ENCODE results near the gene PGM1. TPM values are rescaled to one million over a fixed set of nuclear protein-coding genes. Genes with fewer than 3 reads are reported as not detected.

PGM1 gene
- total and polyA plus RNA-seq, 10 donors = 4.5 to 37.4 (median 24.1) TPM

DNA sequence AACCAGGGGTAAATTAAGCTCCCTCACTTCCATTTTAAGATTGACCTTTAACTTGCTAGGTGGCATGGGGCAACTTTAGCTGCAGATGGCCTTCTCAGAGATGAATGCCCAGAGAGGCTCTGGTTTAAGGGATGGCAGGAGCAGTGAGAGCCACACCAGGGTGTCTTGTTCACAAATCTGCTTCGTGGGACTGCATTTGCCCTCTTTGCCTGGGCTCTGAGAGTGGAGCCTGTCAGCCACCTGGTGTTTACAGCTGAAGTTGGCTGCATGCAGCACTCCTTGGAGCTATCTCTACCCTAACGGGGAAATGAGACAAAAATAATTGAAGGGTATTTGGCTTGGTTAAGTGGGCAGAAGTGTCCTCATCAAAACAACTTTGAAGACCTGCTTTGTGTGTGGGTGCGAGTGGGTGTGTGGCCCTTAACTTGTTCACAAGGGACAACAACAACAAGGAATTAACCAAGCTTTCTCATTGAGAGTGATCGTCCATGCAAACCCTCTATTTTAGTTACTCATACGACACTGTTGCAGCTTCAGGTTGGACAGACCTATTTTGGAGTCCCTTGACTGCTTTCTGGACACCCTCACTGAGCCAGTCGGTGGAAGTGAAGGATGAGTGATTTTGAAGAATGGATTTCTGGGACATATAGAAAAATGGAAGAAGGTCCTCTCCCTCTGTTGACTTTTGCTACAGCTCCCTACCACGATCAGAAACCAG lies 29.8 kb downstream of the PGM1 start:
- WGBS, 5 donors = 76 to 87% (median 82%) methylated on average over 7 of the region's 7 CpGs
- Histone ChIP-seq H3K27ac (no peak overlapping the region), H3K4me3 (no peak overlapping the region), H3K27me3 (replicated peaks in 1 of 7) (no peaks in the 10 kb centered on the region), H3K36me3 (peaks cover 0 to 5% (median 0%) of the 10 kb centered on the region in 6 donors), H3K4me1 (peaks cover 0 to 16% (median 8%) of the 10 kb centered on the region in 6 donors), H3K9me3 (no peaks in the 10 kb centered on the region)
- intact Hi-C loops (cut with DNase I; ENCODE audit: low total_unique reads) = no loop called here
- no peak for DNase-seq
- TF ChIP-seq POLR2A (IDR thresholded peaks at IDR 0.05) (no peak), POLR2AphosphoS5 (IDR thresholded peaks at IDR 0.05) (no peak)
- TF ChIP-seq, protein P1, sequence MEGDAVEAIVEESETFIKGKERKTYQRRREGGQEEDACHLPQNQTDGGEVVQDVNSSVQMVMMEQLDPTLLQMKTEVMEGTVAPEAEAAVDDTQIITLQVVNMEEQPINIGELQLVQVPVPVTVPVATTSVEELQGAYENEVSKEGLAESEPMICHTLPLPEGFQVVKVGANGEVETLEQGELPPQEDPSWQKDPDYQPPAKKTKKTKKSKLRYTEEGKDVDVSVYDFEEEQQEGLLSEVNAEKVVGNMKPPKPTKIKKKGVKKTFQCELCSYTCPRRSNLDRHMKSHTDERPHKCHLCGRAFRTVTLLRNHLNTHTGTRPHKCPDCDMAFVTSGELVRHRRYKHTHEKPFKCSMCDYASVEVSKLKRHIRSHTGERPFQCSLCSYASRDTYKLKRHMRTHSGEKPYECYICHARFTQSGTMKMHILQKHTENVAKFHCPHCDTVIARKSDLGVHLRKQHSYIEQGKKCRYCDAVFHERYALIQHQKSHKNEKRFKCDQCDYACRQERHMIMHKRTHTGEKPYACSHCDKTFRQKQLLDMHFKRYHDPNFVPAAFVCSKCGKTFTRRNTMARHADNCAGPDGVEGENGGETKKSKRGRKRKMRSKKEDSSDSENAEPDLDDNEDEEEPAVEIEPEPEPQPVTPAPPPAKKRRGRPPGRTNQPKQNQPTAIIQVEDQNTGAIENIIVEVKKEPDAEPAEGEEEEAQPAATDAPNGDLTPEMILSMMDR (IDR thresholded peaks at IDR 0.05 in 8 of 11, conservative IDR thresholded peaks at IDR 0.05 in 3 of 11) = no peak

DNA sequence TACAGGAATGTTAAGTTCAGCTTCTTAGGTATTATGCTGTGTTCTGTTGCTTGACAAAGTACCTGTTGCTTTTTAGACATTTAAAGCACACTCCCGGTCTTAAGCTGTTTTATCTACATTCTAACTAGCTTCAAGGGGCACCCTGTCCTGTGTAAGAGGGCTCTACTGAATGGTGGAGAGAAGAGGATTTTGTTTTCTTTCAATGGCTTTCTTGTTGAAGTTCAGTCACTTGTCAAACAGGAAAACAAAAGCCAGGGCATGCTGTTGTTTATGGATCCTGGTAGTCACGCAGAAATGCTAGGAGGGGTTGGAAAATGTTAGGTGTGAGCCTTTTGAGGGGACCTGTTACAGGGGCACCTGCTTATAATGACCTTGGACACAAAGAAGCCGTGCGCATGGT lies 30.7 kb downstream of the PGM1 start:
- 94 to 97% (median 95%) methylated on average over 4 of the region's 4 CpGs for WGBS, 5 donors
- Histone ChIP-seq H3K4me3 (no peak overlapping the region), H3K27me3 (replicated peaks in 1 of 7) (no peaks in the 10 kb centered on the region), H3K4me1 (peaks cover 0 to 16% (median 8%) of the 10 kb centered on the region in 6 donors), H3K9me3 (no peaks in the 10 kb centered on the region), H3K36me3 (peaks cover 0 to 5% (median 0%) of the 10 kb centered on the region in 6 donors), H3K27ac (no peak overlapping the region)
- DNase-seq = no peak
- intact Hi-C loops (cut with DNase I; ENCODE audit: low total_unique reads) = no loop called here
- TF ChIP-seq POLR2A (IDR thresholded peaks at IDR 0.05) = no peak
- TF ChIP-seq POLR2AphosphoS5 (IDR thresholded peaks at IDR 0.05) = no peak
- TF ChIP-seq, protein P1 (IDR thresholded peaks at IDR 0.05 in 8 of 11, conservative IDR thresholded peaks at IDR 0.05 in 3 of 11) = no peak

DNA sequence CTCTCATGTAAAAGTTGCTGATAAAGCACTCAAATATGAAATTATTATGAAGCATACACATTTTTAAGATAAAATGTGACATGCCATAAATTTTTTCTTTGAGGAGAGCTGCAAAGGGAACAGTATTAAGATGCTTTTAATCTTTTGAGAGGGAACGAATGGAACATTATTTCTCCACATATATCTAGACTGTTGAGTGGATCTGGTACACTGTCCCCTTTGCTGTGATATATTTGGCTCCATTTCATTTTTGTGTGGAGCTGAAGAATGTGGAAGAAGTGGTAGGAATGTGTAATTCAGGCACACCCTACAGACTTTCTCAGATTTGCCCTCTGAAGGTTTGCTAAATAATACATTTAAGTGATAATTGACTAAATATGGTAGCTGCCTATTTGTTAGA lies 31.7 kb downstream of the PGM1 start:
- Histone ChIP-seq H3K9me3 (no peaks in the 10 kb centered on the region), H3K27me3 (replicated peaks in 1 of 7) (no peaks in the 10 kb centered on the region), H3K27ac (no peak overlapping the region), H3K4me3 (no peak overlapping the region), H3K36me3 (peaks cover 0 to 14% (median 7%) of the 10 kb centered on the region in 6 donors), H3K4me1 (peaks cover 0 to 16% (median 8%) of the 10 kb centered on the region in 6 donors)
- intact Hi-C loops (cut with DNase I; ENCODE audit: low total_unique reads) = no loop called here
- TF ChIP-seq POLR2AphosphoS5 (IDR thresholded peaks at IDR 0.05) (no peak), POLR2A (IDR thresholded peaks at IDR 0.05) (no peak)
- TF ChIP-seq, protein P1 (IDR thresholded peaks at IDR 0.05 in 8 of 11, conservative IDR thresholded peaks at IDR 0.05 in 3 of 11) = no peak
- WGBS, 5 donors = 76 to 88% (median 78%) methylated on average over 1 of the region's 1 CpG
- DNase-seq = no peak

DNA sequence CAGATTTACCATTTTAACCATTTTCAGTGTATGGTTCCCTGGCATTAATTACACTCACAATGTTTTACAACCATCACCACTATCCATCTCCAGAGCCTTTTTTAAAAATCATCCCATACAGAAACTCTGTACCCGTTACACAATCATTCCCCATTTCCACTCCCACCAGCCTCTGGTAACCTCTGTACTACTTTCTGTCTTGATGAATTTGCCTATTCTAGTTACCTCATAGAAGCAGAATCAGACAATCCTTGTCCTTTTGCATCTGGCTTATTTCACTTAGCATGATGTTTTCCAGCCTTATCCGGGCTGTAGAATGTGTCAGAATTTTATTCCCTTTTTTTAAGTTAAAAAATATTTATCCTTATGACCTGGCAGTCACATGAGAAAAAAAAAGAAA lies 33.0 kb downstream of the PGM1 start:
- Histone ChIP-seq H3K4me3 (no peak overlapping the region), H3K27ac (no peak overlapping the region), H3K36me3 (peaks cover 0 to 27% (median 16%) of the 10 kb centered on the region in 6 donors), H3K4me1 (peaks cover 0 to 16% (median 8%) of the 10 kb centered on the region in 6 donors), H3K27me3 (replicated peaks in 1 of 7) (no peaks in the 10 kb centered on the region), H3K9me3 (no peaks in the 10 kb centered on the region)
- intact Hi-C loops (cut with DNase I; ENCODE audit: low total_unique reads) = no loop called here
- no peak for DNase-seq
- TF ChIP-seq POLR2AphosphoS5 (IDR thresholded peaks at IDR 0.05) (no peak), POLR2A (IDR thresholded peaks at IDR 0.05) (no peak)
- TF ChIP-seq, protein P1 (IDR thresholded peaks at IDR 0.05 in 8 of 11, conservative IDR thresholded peaks at IDR 0.05 in 3 of 11) = no peak
- 64 to 84% (median 73%) methylated on average over 2 of the region's 2 CpGs for WGBS, 5 donors

All from spleen (tissue), 11 donors.